NCI-H128 (cell line): ENCODE data around the gene CAPN2.
"Not testable (repeated sequence)": the region's sequence is repeated elsewhere in the genome, so short reads cannot be mapped to it uniquely, and the experiment has no call there.

Experiments used
- DNase-seq: peaks from one replicate; lab custom pipeline; 2025; ENCODE audit not compliant: unreplicated experiment; lab: John Stamatoyannopoulos, UW

The CAPN2 gene

DNA sequence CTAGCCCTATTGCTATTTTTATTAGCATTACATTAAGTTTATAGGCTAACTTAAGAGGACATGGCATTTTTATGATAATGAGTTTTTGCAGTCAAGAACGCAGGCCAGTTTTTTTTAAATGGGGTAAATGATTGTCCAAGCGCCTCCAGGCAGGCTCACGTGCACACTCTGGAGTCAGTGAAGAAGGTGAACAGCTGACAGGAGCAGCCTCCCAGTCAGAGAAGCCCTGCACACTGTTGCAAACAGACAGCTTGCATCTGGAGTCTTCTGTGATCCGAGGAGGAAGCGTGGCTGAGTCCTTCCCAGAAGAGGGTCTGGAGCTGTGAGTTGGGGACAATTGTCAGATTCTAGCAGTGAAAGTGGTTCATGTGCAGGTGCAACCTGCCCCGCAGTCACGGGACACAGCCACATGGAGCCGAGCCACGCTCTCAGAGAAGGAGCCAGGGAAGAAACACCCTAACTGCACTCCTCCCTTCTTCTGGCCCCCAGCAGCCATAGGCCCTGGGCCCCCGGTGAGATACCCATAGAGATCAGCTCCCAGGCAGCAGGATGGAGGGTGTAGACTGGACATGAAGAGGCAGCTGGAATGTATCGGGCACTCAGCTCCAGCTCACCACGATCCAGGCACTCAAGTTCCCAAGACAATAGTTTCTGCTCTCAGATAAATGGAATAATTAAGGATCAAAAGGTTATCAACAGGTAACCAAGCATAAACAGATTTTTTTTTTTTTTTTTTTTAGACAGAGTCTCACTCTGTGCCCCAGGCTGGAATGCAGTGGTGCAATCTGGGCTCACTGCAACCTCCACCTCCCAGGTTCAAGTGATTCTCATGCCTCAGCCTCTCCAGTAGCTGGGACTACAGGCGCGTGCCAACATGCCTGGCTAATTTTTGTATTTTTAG is 26.4 kb downstream of the CAPN2 start:
- no peak for DNase-seq

DNA sequence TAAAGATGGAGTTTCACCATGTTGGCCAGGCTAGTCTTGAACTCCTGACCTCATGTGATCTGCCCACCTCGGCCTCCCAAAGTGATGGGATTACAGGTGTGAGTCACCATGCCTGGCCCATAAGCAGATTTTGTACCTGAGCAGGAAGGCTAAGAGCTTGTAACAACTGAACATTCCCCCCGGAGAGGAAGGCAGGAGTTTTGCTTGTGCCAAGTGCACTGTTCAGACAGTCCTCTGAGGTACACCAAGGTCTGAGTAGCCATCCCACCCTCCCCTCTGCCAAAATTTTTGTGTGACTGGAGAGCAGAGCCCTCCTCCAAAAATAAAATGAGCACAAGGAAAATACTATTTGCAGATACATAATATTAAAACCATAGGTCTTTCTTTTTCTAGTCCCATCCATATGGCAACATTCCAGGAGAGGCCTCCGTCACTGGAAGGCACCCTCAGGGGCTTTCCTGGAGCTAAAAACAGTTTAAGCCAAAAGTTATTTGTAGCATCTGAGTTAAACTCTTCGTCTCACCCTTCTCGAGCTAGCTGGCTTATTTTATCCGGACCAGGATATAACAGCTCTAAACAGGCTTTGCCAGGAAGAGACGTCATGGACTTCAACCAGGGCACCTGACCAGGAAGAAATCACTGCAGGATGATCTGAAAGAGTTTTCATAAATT is 27.2 kb downstream of the CAPN2 start:
- DNase-seq: no peak

DNA sequence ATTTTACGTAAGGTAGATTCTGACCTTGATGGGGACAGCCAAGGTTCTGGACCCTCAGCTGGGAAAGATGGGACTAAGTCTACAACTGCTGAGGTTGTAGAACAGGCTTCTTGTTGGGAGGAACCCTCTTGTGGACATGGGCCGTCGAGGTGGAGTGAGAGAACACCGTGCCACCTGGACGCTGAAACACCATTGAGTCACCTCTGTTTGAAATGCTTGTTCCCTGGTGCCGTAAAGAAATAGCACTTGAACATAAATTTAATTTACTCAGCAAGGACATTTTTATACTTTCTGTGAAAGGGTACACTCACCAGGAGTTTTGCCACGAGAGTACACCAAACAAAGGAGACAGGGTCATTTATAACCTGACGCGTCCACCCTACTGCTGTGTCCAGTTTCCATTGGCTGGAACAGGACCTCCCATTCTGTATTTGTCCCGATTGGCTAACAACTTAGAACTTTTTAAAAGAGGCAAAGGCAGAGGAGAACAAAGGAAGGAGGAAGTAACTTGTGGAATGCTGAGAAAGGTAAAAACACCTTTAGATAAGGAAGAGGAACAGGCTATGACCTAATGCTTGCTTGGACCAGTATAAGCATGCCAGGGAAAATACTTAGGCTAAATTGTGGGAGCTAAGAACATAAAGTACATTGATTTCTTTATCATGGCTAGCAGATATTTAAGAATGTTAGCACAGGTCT is 27.8 kb downstream of the CAPN2 start:
- not testable (repeated sequence) for DNase-seq

DNA sequence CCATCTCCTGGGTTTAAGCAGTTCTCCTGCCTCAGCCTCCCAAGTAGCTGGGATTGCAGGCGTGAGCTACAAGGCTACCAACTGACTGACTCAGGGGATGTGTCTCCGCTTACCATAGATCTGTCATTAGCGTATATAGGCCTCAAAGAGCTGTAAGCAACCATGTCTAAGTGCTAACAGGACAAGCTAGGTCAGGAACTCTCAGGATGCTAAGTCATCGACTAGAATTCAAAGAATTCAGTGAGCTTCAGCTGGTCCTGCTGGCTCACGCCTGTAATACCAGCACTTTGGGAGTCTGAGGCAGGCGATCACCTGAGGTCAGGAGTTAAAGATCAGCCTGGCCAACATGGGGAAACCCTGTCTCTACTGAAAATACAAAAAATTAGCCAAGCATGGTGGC is 29.5 kb downstream of the CAPN2 start:
- DNase-seq: no peak

DNA sequence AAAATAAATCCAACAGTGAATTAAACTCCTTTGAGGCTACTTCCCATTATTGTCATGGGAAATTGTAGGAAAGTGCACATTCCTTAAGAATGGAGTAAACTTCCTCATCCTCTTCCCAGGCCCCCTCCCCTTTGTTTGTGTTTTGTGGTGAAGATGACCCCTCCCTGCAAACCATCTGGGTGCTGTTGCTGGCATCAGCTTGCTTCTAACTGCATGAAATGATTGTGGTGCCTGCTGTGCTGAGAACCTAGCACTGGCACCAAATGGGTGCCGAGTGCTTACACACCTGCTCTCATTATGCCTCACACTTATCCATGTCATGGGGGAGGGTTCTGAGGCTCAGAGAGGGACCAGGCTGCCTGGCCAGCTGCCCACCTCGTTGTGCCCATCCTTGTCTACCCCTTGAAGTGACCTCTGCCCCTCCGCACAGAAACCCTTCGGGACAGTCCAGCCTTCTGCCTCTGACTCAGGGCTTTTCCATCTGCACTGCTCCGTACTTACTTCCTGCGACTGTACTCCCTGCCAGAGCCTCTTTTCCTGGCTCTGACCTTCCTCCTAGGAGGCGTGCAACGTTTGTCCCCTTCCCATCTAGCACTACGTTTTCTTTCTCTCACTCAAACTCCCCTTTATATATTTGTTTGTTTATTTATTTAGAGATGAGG is 30.6 kb downstream of the CAPN2 start:
- no peak for DNase-seq

DNA sequence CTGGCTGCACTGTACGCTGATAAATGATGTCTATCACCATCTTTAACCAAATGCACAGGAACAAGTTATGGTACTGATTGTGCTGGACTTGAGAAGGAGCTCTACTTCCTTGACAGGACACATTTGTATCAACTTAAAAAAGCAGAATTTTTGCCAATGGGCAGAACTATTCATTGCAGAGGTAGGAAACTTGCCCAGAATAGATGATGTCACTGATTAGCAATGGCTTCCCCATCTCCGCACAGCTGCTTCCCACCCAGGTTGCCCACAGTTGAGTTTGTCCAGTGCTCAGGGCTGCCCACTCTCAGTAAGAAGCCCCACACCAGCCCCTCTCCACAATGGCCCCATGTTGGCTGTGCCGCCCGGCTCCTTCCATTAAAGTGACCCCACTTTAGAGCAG is 33.4 kb downstream of the CAPN2 start:
- no peak for DNase-seq

DNA sequence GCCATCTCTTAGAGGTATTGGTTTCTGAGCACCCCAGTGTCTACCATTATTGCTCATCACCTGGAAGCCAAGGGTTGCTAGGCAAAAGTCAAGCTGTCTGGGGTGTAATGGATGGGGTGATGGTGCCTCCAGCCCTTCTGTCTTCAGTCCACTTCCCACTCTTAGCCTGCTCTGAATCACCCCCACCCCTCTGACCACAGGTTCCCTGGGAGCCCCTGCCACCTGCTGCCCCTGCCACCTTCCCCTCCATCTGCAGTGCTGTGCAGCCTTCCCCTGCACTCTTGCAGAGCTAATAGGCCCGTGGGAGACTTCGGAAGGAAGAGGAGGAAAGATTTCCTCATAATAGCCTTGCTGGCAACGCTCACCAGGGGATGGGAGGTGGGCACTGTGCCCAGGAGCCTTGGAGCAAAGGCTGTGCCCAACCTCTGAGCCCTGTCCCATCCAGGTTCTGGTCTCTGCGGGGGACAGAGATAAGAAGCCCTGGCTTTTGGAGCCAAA is 35.5 kb downstream of the CAPN2 start:
- DNase-seq: no peak

DNA sequence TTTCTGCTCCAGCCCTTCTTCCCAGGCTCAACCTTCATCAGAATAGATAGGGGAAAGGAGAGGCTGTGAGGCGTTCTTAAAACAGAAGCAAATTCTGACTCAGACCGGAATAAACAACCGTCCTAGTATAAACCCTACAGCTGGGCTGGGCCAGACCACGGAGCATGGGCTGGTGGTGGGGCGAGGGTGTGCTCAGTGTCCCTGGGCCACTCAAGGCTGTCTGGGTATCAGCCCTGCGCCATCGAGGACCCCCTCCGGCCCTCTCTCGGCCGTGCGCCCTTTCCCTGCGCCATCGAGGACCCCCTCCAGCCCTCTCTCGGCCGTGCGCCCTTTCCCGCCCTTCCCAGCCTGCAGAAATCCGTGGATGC is 36.0 kb downstream of the CAPN2 start:
- no peak for DNase-seq

DNA sequence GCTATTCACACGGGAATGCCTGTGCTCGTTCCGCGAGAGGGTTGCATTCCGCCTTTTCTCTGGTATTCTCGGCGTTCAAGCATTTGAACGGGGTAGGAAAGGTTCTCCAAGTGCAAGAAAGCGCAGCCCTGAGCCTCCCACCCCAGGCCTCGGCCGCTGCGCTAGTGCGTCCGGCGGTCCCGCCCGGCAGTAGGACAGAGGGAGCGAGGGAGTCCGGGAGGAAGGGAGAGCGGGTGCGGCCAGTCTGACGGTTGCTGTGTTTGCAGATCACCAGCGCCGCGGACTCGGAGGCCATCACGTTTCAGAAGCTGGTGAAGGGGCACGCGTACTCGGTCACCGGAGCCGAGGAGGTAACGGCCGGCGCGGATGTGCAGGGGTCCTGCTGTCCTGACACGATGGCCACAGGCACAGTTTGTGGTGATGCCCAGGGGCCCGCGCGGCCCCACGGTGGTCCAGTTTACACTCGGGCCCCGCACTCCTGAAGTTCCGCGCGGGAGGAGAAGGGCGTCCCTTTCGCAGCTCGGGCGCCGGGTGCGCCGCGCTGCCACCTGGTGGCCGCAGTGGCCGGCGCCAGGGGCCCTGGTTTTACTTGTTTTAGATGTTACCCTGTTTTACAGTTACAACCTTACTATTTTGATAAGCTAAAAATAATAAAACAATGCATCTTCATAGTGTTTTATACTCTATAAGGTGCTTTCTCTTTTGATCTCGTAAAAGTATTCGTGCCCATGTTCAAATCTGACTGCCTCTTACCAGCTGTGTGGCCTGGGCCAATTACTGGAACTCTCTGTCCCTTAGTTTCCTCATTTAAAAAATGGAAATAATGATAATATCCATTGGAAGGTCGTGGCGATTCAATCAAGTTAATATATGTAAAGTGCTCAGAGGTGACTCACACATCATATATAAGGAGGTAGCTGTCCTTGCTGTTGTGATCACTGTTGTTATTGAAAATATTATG is 36.7 kb downstream of the CAPN2 start:
- DNase-seq: no peak

DNA sequence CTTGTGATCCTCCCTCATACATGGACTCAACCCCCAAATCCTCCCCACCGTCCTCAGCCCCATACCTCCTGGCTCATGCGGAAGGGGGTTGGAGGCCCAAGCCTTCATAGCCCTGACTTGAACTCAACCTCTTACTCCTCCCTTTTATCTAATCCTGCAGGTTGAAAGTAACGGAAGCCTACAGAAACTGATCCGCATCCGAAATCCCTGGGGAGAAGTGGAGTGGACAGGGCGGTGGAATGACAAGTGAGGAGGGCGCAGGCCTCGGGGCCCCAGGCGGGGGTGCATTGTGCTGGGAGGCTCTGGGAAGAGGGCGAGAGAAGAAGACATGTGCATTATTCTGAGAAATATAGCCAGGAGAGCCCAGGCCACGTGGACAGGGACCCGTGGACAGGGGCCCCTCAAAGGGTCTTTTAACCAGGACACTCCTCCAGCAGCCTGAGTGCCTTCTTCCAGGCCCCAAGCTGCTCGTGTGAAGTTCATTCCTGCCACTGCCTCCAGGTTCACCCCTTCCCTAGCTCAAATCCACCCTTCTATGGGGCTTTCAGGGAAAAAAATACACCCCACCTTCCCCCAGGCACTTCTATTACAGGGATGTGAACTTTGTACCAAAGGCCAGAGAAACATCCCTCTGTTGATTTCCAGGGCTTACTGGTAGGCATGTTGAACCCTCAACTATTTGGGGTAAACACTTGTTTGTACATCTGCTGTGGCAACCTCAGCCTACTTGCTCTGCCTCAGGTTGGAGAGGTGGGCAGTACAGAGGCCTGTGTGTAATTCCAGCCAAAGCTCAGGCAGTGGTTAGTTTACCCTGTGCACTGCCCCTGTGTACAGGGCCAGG is 38.6 kb downstream of the CAPN2 start:
- no peak for DNase-seq

DNA sequence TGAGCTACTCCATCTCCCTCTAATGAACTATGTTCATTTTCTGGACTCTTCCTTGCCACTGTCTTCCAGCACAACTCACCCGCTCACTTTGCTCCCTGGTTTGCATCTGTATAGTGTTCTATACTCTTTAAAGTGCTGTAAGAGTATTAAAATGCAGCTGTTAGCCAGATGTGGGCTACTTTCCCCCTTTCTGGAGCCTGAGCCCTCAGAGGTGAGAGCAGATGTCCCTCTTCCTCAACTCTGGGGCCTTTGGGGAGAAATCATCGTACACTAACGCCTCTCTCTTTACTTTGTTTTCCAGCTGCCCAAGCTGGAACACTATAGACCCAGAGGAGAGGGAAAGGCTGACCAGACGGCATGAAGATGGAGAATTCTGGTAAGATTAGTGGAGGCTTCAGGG is 39.4 kb downstream of the CAPN2 start:
- DNase-seq: no peak

DNA sequence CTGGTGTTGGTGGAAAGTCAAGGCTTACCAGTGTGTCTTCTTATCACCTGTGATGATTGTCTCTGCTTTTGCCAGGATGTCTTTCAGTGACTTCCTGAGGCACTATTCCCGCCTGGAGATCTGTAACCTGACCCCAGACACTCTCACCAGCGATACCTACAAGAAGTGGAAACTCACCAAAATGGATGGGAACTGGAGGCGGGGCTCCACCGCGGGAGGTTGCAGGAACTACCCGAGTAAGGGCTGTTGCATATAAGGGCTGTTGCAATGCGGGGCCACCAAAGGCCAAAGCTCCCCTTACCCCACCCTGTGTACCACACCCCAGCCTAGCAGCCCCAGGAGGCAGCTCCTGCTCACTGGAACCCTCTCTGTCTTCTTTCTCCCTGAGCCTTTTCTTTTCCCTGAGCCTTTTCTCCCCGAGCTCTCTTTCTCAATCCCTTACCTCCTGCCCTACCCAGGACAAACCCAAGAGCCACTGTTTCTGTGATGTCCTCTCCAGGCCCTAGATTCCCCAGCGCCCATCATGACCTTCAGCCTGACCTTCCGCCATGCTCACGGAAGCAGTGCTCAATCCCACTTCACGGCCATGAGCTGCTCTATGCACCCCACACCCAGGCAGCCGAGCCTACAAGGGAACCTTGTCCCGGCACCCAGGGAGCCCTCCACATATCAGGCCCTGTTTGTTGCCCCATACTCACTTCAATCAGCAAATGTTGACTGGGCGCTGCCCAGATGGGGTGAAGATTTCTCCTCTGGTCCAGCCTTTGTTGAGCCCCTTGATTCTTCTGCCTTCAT is 40.6 kb downstream of the CAPN2 start:
- DNase-seq: no peak

DNA sequence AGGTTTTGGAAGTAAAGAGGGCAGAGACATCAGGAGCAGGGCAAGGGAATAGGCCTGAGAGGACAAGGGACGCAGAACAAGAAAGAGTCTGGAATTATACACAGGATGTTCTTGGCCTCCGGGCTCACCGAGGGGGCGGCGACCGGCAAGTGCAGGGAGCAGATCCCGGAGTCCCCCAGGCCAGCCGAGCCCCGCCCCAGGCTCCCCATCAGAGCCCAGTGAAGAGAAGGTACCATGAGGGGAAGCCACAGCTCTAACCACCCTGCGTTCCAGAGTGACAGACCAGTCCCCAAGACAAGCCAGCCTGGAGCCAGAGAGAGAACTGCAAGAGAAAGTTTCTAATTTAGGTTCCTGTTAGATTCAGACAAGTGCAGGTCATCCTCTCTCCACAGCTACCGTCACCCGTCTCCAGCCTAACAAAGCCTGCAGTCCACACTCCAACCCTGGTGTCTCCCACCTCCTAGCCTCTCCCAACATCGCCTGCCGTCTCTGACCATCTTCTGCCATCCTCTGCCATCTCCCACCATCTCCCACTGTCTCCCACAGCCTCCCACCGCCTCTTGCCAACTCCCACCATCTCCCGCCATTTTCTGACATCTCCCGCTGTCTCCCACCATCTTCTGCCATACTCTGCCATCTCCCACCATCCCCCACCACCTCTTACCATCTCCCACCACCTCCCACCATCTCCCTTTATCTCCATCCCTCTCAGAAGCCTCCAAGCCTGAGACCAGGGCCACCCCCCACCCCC is 42.5 kb downstream of the CAPN2 start:
- DNase-seq: no peak

DNA sequence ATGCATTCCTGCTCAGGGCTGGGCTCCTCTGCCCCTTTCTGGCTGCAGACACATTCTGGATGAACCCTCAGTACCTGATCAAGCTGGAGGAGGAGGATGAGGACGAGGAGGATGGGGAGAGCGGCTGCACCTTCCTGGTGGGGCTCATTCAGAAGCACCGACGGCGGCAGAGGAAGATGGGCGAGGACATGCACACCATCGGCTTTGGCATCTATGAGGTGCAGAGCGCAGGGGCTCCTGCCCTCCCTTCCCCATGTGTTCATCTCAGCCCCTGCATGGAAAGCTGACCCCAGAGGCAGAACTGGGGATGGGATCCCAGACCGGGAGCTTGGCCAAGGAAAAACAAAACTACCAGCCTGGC is 43.1 kb downstream of the CAPN2 start:
- no peak for DNase-seq

DNA sequence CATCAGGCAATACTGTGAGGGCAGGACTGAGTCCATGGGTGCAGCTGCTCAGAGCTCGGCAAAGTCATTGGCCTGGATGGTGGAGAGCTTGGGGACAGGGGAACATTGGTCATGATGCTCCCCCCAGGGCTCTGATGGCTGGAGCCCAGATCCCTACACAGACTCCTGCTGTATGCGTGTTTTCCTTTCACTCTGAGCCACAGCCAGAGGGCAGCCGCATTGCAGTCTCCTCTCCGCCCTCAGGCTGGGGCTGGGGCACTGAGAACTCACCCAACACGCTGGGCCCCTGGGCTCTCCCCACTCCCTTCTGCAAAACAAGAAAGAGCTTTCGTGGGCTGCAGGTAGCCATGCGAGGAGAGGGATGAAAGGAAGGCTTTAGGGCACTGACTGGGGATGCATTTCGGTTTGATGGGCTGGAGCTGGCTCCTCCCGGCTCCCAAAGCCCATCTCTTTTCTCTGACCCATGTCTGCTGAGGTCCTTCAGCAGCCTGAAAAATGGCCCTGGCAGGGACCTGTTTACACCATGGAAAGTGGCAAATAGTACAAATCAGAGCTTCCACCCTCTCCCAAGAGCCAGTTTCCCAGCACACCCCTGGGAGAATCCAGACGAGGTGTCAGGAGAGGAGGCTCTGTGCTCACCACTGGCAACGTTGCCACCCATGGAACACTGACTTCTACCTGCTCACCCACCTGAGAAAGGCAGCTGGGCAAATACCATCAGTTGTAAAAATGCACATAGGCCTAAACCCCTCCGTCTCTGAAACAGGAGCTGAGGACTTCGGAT is 43.8 kb downstream of the CAPN2 start:
- no peak for DNase-seq

DNA sequence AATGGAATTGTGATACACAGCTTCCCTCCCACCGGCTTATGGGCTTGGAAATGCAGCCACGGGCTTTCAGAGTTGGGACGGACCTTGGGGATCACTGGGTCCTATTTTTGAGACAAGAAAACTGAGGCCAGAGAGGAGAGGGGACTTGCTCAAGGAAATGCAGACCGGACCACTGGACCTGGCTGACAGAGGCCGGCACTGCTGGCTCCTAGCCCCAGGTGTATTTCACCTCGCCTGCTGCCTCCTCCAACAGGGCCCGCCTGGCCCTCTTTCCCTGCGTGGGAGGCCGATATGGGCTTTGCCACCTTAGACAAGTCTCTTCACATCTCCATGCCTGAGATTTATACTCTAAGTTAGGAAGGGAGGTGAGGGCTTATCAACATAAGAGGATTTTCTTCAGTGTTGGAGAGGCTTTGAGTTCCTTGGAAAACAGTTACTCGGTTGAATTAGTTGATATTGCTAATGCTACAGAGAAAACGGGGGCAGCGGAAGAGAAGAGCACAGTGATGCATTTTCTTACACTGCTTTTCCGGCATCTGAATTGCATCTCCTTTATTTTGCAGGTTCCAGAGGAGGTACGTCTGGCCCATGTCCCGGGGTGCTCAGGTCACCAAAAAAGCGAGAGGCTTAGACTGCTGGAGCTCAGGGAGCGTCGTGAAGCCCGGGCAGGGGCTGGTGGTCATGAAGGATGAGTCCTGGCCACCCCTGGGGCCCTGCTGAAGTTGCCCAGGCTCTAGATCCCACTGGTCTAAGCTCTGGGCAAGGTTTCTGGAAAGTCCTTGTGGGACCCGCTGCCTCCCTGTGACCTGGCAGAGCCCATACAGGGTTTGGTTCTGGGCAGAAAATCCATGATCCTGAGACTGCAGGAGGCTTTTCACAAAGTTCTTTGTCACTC is 44.7 kb downstream of the CAPN2 start:
- DNase-seq: no peak
